HL-60 (cell line): ENCODE results near the gene ERBB4.

Source experiments
- POLR2AphosphoS5 ChIP-seq: IDR thresholded peaks from 2 replicates; pipeline ENCODE4 v1.6.1; 2012; ENCODE audit warnings: low read depth
- TF ChIP-seq, protein P1 (sequence below): IDR thresholded peaks from one replicate; pipeline ENCODE4 v1.5.1; 2011; ENCODE audit warnings: low read length, control low read depth, inconsistent platforms; ENCODE audit not compliant: insufficient read depth

GRCh38 chr2:212426637-212427412 lies 111.8 kb downstream of the ERBB4 start:
- TF ChIP-seq, protein P1, sequence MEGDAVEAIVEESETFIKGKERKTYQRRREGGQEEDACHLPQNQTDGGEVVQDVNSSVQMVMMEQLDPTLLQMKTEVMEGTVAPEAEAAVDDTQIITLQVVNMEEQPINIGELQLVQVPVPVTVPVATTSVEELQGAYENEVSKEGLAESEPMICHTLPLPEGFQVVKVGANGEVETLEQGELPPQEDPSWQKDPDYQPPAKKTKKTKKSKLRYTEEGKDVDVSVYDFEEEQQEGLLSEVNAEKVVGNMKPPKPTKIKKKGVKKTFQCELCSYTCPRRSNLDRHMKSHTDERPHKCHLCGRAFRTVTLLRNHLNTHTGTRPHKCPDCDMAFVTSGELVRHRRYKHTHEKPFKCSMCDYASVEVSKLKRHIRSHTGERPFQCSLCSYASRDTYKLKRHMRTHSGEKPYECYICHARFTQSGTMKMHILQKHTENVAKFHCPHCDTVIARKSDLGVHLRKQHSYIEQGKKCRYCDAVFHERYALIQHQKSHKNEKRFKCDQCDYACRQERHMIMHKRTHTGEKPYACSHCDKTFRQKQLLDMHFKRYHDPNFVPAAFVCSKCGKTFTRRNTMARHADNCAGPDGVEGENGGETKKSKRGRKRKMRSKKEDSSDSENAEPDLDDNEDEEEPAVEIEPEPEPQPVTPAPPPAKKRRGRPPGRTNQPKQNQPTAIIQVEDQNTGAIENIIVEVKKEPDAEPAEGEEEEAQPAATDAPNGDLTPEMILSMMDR, result no peak
- no peak for TF ChIP-seq POLR2AphosphoS5
